Panc1 (cell line): ENCODE data around the gene KLHL42. TPM values are rescaled to one million over a fixed set of nuclear protein-coding genes. Genes with fewer than 3 reads are reported as not detected.

Experiments used
- ATAC-seq: fragments of 200-7000 bp; cut with Tn5 transposase; 2 replicates; pipeline ENCODE4 v1.9.1; 2020; ENCODE audit warnings: mild to moderate bottlenecking, moderate library complexity
- BruUV-seq: library from RNA; stranded (reverse); fragments of 400-500 nt; replicated peaks from 2 replicates; lab custom pipeline; 2021; lab: Mats Ljungman, UMichigan
- CTCF ChIA-PET: fragments of 300-600 bp; sonication (Branson Sonifier 250); formaldehyde crosslinking; loops from one replicate; lab custom pipeline; 2022; ENCODE audit warnings: antibody characterized with exemption; lab: Charles Lee
- POLR2A ChIA-PET: fragments of 300-600 bp; sonication (Branson Sonifier 250); formaldehyde crosslinking; loops from one replicate; lab custom pipeline; 2022; ENCODE audit warnings: antibody characterized with exemption; lab: Charles Lee
- DNase-seq: peaks from one replicate; pipeline ENCODE4 v3.0.0-alpha.2; 2010; ENCODE audit warnings: low read depth, low spot score
- H3K27ac ChIP-seq: 2 replicates; pipeline ENCODE4 v1.5.1; 2011; ENCODE audit warnings: mild to moderate bottlenecking, low read length, inconsistent platforms
- H3K27me3 ChIP-seq: fragments of 200-500 bp; sonication (Bioruptor generic); 2 replicates; pipeline ENCODE4 v1.6.0; 2014; ENCODE audit warnings: low read length, inconsistent platforms; ENCODE audit not compliant: control insufficient read depth, insufficient read depth
- H3K36me3 ChIP-seq: fragments of 200-500 bp; sonication (Bioruptor generic); 2 replicates; pipeline ENCODE4 v1.5.1; 2014; ENCODE audit warnings: inconsistent platforms, mild to moderate bottlenecking, low read length, moderate library complexity; ENCODE audit not compliant: control insufficient read depth, insufficient read depth
- H3K4me1 ChIP-seq: 2 replicates; pipeline ENCODE4 v1.5.1; 2011; ENCODE audit warnings: inconsistent platforms, mild to moderate bottlenecking, low read length, moderate library complexity; ENCODE audit not compliant: control insufficient read depth, insufficient read depth
- H3K4me3 ChIP-seq, 2 experiments: 2 replicates each; pipeline ENCODE4 v1.5.1; 2011 to 2012; ENCODE audit warnings: low read depth in 2 of 2, low read length in 2 of 2, mild to moderate bottlenecking in 2 of 2, inconsistent platforms in 1 of 2, moderate library complexity in 1 of 2
- H3K9me3 ChIP-seq: fragments of 200-500 bp; sonication (Bioruptor generic); 2 replicates; pipeline ENCODE4 v1.5.1; 2014; ENCODE audit warnings: low read depth, mild to moderate bottlenecking, inconsistent platforms, low read length, moderate library complexity; ENCODE audit not compliant: control insufficient read depth, insufficient read depth
- CTCF ChIP-seq: fragments of 450-650 bp; IDR thresholded peaks from 2 replicates; pipeline ENCODE4 v1.5.1; 2017; ENCODE audit warnings: mild to moderate bottlenecking
- POLR2AphosphoS5 ChIP-seq: IDR thresholded peaks from 2 replicates; pipeline ENCODE4 v1.6.1; 2012; ENCODE audit warnings: mild to moderate bottlenecking, low read depth, low read length, moderate library complexity
- REST ChIP-seq, 2 experiments: IDR thresholded peaks; 2 replicates each; pipeline ENCODE4 v1.6.1; 2011 to 2012; ENCODE audit warnings: low read depth in 2 of 2, control low read depth in 1 of 2, low read length in 1 of 2, mild to moderate bottlenecking in 1 of 2, moderate library complexity in 1 of 2; ENCODE audit not compliant: insufficient read depth in 1 of 2
- SIN3A ChIP-seq: IDR thresholded peaks from 2 replicates; pipeline ENCODE4 v1.6.1; 2012; ENCODE audit warnings: low read depth, mild to moderate bottlenecking, low read length, moderate library complexity, borderline replicate concordance; ENCODE audit not compliant: insufficient read depth
- TCF7L2 ChIP-seq: IDR thresholded peaks from 2 replicates; pipeline ENCODE4 v1.6.1; 2011; ENCODE audit warnings: mild to moderate bottlenecking, low read depth, low read length, inconsistent platforms
- in situ Hi-C: cut with HindIII; loops from 2 replicates; pipeline ENCODE4 v1.10.0; 2016; ENCODE audit warnings: low sequenced_read_pairs, low pct_unique_long_range_greater_than_20kb
- intact Hi-C: fragments of 100-400 bp; cut with micrococcal nuclease; formaldehyde crosslinking; loops from one replicate; pipeline ENCODE4 v1.10.0; 2022; ENCODE audit not compliant: unreplicated experiment
- total RNA-seq: library from RNA; stranded (reverse); gene quantifications from one replicate; pipeline ENCODE4 v1.2.1, GENCODE V29; 2021; ENCODE audit not compliant: unreplicated experiment

KLHL42 gene
- total RNA-seq, 1 experiment from 2014 or later: 35.2 TPM

DNA sequence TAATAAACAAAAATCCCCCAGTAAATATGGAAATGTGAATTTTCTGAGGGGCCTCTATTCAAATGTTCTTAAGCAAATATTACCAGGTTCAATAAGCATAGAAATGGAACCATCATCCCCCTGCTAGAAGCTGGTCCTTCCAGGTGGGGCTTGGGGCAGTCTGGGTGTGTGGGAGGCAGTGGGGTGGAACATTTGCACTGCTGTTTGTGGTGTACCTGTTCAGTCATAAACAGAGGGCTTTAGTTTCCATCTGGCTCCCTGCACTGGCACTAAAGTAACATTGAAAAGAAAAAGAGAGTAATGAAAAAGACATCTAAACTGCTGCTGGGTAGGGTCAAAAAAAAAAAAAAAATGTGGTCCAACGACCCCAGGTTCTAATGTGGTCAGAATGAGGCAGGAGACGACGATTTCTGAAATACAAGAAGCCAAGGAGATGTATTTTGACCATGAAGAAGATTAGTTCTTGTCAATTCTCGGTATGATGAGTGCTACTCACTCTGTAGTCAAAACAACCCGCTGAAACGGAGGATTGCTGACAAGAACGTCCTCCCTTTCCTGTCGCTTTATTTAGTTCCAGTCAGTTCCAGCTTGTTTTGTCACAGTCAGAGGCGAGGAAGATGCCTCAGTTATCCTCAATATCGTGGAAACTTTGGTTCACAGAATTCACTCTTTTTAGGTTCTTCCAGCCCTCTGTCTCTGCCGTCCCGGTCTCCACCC, 44.3 kb downstream of the KLHL42 start:
- intact Hi-C loops (no loop called here), in situ Hi-C loops (no loop called here)
- Histone ChIP-seq H3K9me3 (no peaks in the 10 kb centered on the region), H3K27me3 (no peaks in the 10 kb centered on the region), H3K27ac (no peak overlapping the region), H3K36me3 (no peaks in the 10 kb centered on the region), H3K4me1 (peaks cover 7% of the 10 kb centered on the region; the same call in 1 of the 2 replicates), H3K4me3 (no peak overlapping the region)
- TF ChIP-seq POLR2AphosphoS5: no peak
- TF ChIP-seq CTCF: no peak
- TF ChIP-seq SIN3A: no peak
- no peak for TF ChIP-seq TCF7L2
- TF ChIP-seq REST (IDR thresholded peaks at IDR 0.05; ENCODE audit: insufficient read depth in 1 of 2, low read depth in 2 of 2, low read length in 1 of 2): no peak
- ChIA-PET CTCF (interaction anchor here (0.7 to 1.1 kb wide), 2 partner anchors 27 to 117 kb away, joined by 3 to 4 read pairs; no protein-coding TSS in a partner anchor), POLR2A (no interaction called here)
- BruUV-seq: no TSS peak
- DNase-seq (no peak), ATAC-seq (no peak)

- no peak for ATAC-seq
- ChIA-PET POLR2A (no interaction called here), CTCF (no interaction called here)
- no peak overlapping the region for H3K27ac ChIP-seq
- no TSS peak for BruUV-seq
- in situ Hi-C loops: no loop called here
- H3K36me3 ChIP-seq: no peaks in the 10 kb centered on the region
- intact Hi-C loops: no loop called here
- no peaks in the 10 kb centered on the region for H3K27me3 ChIP-seq
- H3K9me3 ChIP-seq: no peaks in the 10 kb centered on the region
- no peak overlapping the region for H3K4me3 ChIP-seq
- DNase-seq: no peak
- peaks cover 7% of the 10 kb centered on the region; the same call in 1 of the 2 replicates for H3K4me1 ChIP-seq
- no peak for TF ChIP-seq SIN3A
- no peak for TF ChIP-seq REST (IDR thresholded peaks at IDR 0.05; ENCODE audit: insufficient read depth in 1 of 2, low read depth in 2 of 2, low read length in 1 of 2)
- TF ChIP-seq TCF7L2: no peak
- no peak for TF ChIP-seq POLR2AphosphoS5
- no peak for TF ChIP-seq CTCF
Measured at GRCh38 chr12:27826076-27826475, 46.0 kb downstream of the KLHL42 start.
